Upper lobe of left lung (tissue), 6 donors: ENCODE data around the gene GRHL1. TPM values are rescaled to one million over a fixed set of nuclear protein-coding genes. Genes with fewer than 3 reads are reported as not detected.

Experiments
- ATAC-seq, 2 donors: fragments of 200-7000 bp; cut with Tn5 transposase; one replicate each; pipeline ENCODE4 v1.9.1; 2022; ENCODE audit warnings: mild to moderate bottlenecking in 2 of 2, moderate library complexity in 2 of 2; ENCODE audit not compliant: low FRiP score in 2 of 2
- DNase-seq, 2 donors: peaks; one replicate each; pipeline ENCODE4 v3.0.0-alpha.2; 2019 to 2020
- H3K27ac ChIP-seq, 4 donors: fragments of 200-600 bp; sonication (generic); one replicate each; pipeline ENCODE4 v1.5.1; 2016 to 2019
- H3K27me3 ChIP-seq, 4 donors: fragments of 200-600 bp; sonication (generic); one replicate each; pipeline ENCODE4 v1.5.1; 2017 to 2019
- H3K36me3 ChIP-seq, 4 donors: fragments of 200-600 bp; sonication (generic); one replicate each; pipeline ENCODE4 v1.5.1; 2016 to 2019
- H3K4me1 ChIP-seq, 4 donors: fragments of 200-600 bp; sonication (generic); one replicate each; pipeline ENCODE4 v1.5.1; 2018 to 2019
- H3K4me3 ChIP-seq, 4 donors: fragments of 200-600 bp; sonication (generic); one replicate each; pipeline ENCODE4 v1.5.1; 2017 to 2019; ENCODE audit warnings: mild to moderate bottlenecking in 2 of 4, moderate library complexity in 1 of 4
- H3K9me3 ChIP-seq, 4 donors: fragments of 200-600 bp; sonication (generic); one replicate each; pipeline ENCODE4 v1.5.1; 2018 to 2019
- EP300 ChIP-seq, 4 donors: sonication (generic); formaldehyde crosslinking; IDR thresholded peaks; one replicate each; pipeline ENCODE4 v1.5.1; 2017; ENCODE audit warnings: antibody characterized with exemption in 4 of 4, control low read depth in 2 of 4
- POLR2A ChIP-seq, 4 donors: fragments of 450-650 bp; IDR thresholded peaks; one replicate each; pipeline ENCODE4 v1.5.1; 2016 to 2017; ENCODE audit warnings: antibody characterized with exemption in 4 of 4, mild to moderate bottlenecking in 2 of 4
- POLR2AphosphoS5 ChIP-seq, 2 donors: sonication (generic); formaldehyde crosslinking; IDR thresholded peaks; one replicate each; pipeline ENCODE4 v1.5.1; 2017; ENCODE audit warnings: antibody characterized with exemption in 2 of 2
- WGBS, 2 donors: methylation state at CpG; one replicate each; pipeline ENCODE4 v1.1.5; 2017 to 2018; 5-methylcytosine and 5-hydroxymethylcytosine counted together
- total RNA-seq, 6 donors: library from RNA; depleted of rRNA in 4 of 6; stranded (reverse); fragments of >200 nt in 4 of 6; gene quantifications; one replicate each; pipeline versions ENCODE4 v1.1.0 to v1.2.1, GENCODE V29; 2016 to 2021
- TF ChIP-seq, protein P1 (sequence below), 6 experiments: fragments of 450-650 bp in 4 of 6; fragments of 200-600 bp in 2 of 6; sonication (generic) in 2 of 6; IDR thresholded peaks; one replicate each; pipeline ENCODE4 v1.5.1; 2016 to 2019; ENCODE audit warnings: antibody characterized with exemption in 6 of 6
- donor health status: DM: no; HTN: no; CAD: no; lungs with moderate emphysema.
- donor health status: DM: no; HTN: yes; CAD: no; lungs with severe emphysema.

GRHL1 gene
- total RNA-seq, 6 donors from 2014 or later: 4.3 to 18.0 (median 10.1) TPM

DNA sequence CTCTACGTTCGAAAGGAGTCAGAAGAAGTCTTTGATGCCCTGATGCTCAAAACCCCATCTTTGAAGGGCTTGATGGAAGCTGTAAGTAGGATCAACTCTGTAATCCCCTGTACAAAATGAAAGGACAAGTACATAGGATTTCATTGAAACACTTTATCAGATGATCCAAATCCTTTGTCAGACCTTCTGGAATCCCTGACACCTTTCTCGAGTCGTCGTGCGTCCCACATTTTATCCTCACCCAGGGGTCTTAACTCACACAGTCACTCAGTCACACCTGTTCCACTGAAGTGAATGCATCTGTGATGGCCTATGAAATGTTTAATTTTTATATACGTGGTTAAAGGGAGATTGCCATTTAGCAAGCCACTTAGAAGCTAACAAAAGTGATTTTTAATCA, 44.8 kb downstream of the GRHL1 start:
- DNase-seq (no peak), ATAC-seq (no peak)
- Histone ChIP-seq H3K4me3 (no peak overlapping the region), H3K9me3 (no peaks in the 10 kb centered on the region), H3K27ac (no peak overlapping the region), H3K4me1 (peaks cover 6 to 19% (median 10%) of the 10 kb centered on the region in 4 donors), H3K36me3 (peaks cover 0 to 19% (median 0%) of the 10 kb centered on the region in 4 donors), H3K27me3 (no peaks in the 10 kb centered on the region)
- WGBS, 2 donors: 89 to 91% methylated on average over 7 of the region's 7 CpGs
- TF ChIP-seq, protein P1, sequence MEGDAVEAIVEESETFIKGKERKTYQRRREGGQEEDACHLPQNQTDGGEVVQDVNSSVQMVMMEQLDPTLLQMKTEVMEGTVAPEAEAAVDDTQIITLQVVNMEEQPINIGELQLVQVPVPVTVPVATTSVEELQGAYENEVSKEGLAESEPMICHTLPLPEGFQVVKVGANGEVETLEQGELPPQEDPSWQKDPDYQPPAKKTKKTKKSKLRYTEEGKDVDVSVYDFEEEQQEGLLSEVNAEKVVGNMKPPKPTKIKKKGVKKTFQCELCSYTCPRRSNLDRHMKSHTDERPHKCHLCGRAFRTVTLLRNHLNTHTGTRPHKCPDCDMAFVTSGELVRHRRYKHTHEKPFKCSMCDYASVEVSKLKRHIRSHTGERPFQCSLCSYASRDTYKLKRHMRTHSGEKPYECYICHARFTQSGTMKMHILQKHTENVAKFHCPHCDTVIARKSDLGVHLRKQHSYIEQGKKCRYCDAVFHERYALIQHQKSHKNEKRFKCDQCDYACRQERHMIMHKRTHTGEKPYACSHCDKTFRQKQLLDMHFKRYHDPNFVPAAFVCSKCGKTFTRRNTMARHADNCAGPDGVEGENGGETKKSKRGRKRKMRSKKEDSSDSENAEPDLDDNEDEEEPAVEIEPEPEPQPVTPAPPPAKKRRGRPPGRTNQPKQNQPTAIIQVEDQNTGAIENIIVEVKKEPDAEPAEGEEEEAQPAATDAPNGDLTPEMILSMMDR (IDR thresholded peaks at IDR 0.05): no peak

DNA sequence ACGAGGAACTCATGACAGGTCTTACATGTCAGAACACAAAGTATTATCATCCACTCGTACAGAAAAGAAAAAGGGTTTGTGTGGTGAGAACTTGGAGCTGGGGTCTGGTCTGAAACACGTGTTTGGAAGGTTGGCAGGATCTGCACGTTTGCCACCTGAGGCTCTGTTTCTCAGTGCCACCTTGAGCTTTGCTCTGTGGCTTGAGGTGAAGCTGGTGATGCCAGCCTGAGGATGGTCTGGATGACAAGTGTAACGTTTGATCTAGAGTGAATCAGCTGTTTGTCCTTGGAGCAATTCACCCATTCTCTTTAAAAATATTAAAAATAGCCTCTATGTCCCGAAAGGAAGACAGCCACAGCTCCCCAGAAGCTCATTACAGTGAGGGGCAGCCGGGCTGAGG, 46.4 kb downstream of the GRHL1 start:
- no peaks in the 10 kb centered on the region for H3K9me3 ChIP-seq
- 69 to 85% methylated on average over 6 to 7 of the region's 7 CpGs for WGBS, 2 donors
- H3K27me3 ChIP-seq: no peaks in the 10 kb centered on the region
- TF ChIP-seq, protein P1 (IDR thresholded peaks at IDR 0.05): no peak
- TF ChIP-seq EP300 (IDR thresholded peaks at IDR 0.05) (no peak), POLR2A (IDR thresholded peaks at IDR 0.05) (no peak), POLR2AphosphoS5 (IDR thresholded peaks at IDR 0.05) (no peak)
- H3K36me3 ChIP-seq: peaks cover 0 to 19% (median 0%) of the 10 kb centered on the region in 4 donors
- ATAC-seq: no peak
- peak in 1 of 2 donors; percentile 4 for DNase-seq
- no peak overlapping the region for H3K4me3 ChIP-seq
- no peak overlapping the region for H3K27ac ChIP-seq
- H3K4me1 ChIP-seq: peaks cover 0 to 7% (median 4%) of the 10 kb centered on the region in 4 donors

DNA sequence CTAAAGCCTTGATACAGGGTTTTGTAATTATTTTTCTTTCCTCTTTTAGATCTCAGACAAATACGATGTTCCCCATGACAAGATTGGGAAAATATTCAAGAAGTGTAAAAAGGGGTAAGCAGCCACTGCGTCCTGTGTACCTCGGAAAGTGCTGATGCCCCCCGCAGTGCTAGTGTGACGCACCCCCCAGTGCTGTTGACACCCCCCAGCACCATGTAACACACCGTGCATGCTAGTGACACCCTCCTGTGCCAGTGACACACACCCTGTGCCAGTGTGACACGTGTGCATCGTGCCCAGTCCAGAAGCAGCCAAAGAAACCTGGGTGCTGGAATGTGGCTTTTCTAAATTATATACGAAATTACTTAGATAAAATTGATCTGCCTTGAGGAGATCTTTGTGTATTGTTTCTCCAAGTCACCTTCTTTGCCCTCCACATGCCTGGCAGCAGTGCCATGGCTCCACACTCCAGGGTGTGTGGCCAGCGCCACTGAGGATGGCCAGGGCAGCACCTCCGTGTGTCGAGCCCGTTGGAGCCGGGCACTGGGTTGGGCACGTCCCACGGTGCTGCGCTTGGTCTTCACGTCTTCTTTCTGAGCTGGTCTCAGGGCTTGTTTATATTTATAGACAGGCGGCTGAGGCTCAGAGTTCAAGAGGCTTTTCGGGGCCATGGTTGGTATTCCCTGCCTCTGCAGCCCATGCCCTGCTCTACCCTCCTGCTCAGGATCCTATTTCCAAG, 47.6 kb downstream of the GRHL1 start:
- 84 to 93% methylated on average over 20 of the region's 20 CpGs for WGBS, 2 donors
- no peaks in the 10 kb centered on the region for H3K9me3 ChIP-seq
- H3K27me3 ChIP-seq: no peaks in the 10 kb centered on the region
- TF ChIP-seq EP300 (IDR thresholded peaks at IDR 0.05) (no peak), POLR2A (IDR thresholded peaks at IDR 0.05) (no peak), POLR2AphosphoS5 (IDR thresholded peaks at IDR 0.05) (no peak)
- TF ChIP-seq, protein P1 (IDR thresholded peaks at IDR 0.05): no peak
- H3K4me3 ChIP-seq: no peak overlapping the region
- DNase-seq (peak; percentile 18 to 55), ATAC-seq (no peak)
- H3K27ac ChIP-seq: no peak overlapping the region
- peaks cover 0 to 7% (median 0%) of the 10 kb centered on the region in 4 donors for H3K4me1 ChIP-seq
- H3K36me3 ChIP-seq: peaks cover 0 to 19% (median 0%) of the 10 kb centered on the region in 4 donors

DNA sequence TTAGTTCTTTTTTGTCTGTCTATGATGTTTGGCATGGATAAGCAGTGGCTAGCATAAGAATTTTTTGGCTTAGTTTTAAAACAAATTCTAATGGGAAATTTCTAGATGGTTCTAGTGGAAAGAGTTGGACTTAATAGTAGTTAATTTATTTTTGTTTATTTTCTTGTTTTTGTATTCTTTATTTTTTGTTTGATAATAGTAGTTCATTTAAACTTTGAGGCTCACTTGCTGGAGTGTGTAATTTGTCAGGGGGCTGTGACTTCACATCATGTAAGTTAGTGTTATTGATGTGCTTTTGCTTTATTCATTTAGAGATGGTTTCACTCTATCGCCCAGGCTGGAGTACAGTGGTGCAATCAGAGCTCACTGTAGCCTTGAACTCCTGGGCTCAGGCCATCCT, 48.2 kb downstream of the GRHL1 start:
- no peak for DNase-seq
- no peak for ATAC-seq
- 77 to 92% methylated on average over 1 of the region's 1 CpG for WGBS, 2 donors
- Histone ChIP-seq H3K27me3 (no peaks in the 10 kb centered on the region), H3K36me3 (peaks cover 0 to 19% (median 0%) of the 10 kb centered on the region in 4 donors), H3K27ac (no peak overlapping the region), H3K4me3 (no peak overlapping the region), H3K4me1 (peaks cover 0 to 2% (median 0%) of the 10 kb centered on the region in 4 donors), H3K9me3 (no peaks in the 10 kb centered on the region)
- no peak for TF ChIP-seq POLR2AphosphoS5 (IDR thresholded peaks at IDR 0.05)
- TF ChIP-seq, protein P1 (IDR thresholded peaks at IDR 0.05): no peak
- no peak for TF ChIP-seq POLR2A (IDR thresholded peaks at IDR 0.05)
- TF ChIP-seq EP300 (IDR thresholded peaks at IDR 0.05): no peak

DNA sequence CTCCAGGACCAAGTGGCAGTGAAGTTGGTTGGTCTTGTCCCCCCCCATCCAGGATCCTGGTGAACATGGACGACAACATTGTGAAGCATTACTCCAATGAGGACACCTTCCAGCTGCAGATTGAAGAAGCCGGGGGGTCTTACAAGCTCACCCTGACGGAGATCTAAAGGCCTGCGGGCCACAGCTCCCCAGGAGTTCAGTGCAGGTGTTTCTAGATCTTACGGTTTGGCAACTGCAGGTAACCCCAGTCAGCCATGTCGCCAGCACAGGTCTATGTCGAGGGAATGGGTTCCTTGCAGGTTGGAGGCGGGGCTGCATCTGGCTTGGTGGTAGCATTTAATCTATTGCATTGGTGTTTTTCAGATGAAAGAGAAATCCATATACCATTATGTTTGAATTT, 49.0 kb downstream of the GRHL1 start:
- Histone ChIP-seq H3K27me3 (no peaks in the 10 kb centered on the region), H3K27ac (no peak overlapping the region), H3K36me3 (peaks cover 0 to 19% (median 0%) of the 10 kb centered on the region in 4 donors), H3K9me3 (no peaks in the 10 kb centered on the region), H3K4me1 (no peaks in the 10 kb centered on the region), H3K4me3 (no peak overlapping the region)
- no peak for TF ChIP-seq EP300 (IDR thresholded peaks at IDR 0.05)
- TF ChIP-seq, protein P1 (IDR thresholded peaks at IDR 0.05): no peak
- no peak for TF ChIP-seq POLR2AphosphoS5 (IDR thresholded peaks at IDR 0.05)
- TF ChIP-seq POLR2A (IDR thresholded peaks at IDR 0.05): no peak
- 90 to 96% methylated on average over 4 to 8 of the region's 8 CpGs for WGBS, 2 donors
- DNase-seq: peak in 1 of 2 donors; percentile 14
- no peak for ATAC-seq
